ENCODE data around the gene SERPINI2.
"Not testable (repeated sequence)": the region's sequence is repeated elsewhere in the genome, so short reads cannot be mapped to it uniquely, and the experiment has no call there.

SERPINI2 gene

DNA sequence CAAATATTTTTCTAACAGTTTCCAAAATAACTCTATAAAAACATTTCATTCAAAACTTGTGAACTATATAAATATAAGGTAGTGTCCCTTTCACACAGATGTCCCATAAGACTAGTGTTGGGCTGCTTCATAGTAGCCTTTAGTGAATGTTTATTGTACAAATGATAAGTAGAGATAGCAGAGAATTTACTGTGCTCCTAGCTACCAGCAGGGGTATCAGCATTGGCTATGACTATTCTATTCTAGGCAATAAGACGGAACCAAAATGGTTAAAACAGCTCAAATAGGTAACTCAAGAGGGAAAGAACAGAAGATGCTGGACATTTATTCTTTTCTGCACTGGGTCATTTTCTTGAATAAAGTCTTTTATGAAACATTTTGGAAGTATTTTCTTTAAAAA, 22.6 kb downstream of the SERPINI2 start:
- DNase-seq (ENCODE audit: low read depth, low spot score), result no peak
- no peak overlapping the region for H3K27ac ChIP-seq

DNA sequence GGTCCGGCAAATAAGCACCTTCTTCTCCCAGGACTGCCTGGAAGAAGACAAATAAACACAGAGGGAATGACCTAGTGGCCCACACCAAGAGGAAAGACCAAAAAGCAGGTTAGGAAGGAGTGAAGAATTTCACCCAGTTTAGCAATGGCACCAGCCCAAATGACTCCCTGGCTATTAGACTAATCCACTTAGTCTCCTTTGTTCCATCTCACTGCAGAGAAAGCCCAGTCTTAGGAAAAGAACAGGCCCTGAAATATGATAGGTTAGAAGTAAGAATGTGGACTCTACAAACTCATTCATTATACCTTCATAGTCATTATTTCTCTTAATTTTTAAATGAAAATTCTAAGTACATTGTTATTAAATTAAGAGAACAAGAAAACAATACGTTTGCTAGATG, 23.2 kb downstream of the SERPINI2 start:
- no peak overlapping the region for H3K27ac ChIP-seq
- DNase-seq (ENCODE audit: low read depth, low spot score), result no peak

- H3K27ac ChIP-seq, result no peak overlapping the region
- DNase-seq (ENCODE audit: low read depth, low spot score), result no peak
Observed at GRCh38 chr3:167450195-167450594, 23.6 kb downstream of the SERPINI2 start.

GRCh38 chr3:167445491-167445890, 28.4 kb downstream of the SERPINI2 start:
- DNase-seq (ENCODE audit: low read depth, low spot score), result no peak
- H3K27ac ChIP-seq, result no peak overlapping the region

GRCh38 chr3:167441256-167441655, 32.6 kb downstream of the SERPINI2 start:
- DNase-seq (ENCODE audit: low read depth, low spot score), result no peak
- H3K27ac ChIP-seq, result no peak overlapping the region

GRCh38 chr3:167437428-167438139, 36.3 kb downstream of the SERPINI2 start:
- no peak for DNase-seq (ENCODE audit: low read depth, low spot score)
- no peak overlapping the region for H3K27ac ChIP-seq

DNA sequence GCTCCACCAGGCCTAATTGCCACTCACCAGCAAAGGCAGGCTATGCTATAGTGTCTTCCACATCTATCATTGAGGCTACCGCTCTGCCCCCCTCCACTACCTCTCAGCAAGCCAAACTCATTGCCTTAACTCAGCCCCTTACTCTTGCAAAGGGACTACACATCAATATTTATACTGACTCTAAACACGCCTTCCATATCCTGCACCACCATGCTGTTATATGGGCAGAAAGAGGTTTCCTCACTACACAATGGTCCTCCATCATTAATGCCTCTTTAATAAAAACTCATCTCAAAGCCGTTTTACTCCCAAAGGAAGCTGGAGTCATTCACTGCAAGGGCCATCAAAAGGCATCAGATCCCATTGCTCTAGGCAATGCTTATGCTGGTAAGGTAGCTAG, 46.9 kb downstream of the SERPINI2 start:
- DNase-seq (ENCODE audit: low read depth, low spot score); H3K27ac ChIP-seq: not testable (repeated sequence)

GRCh38 chr3:167422396-167422795, 51.4 kb downstream of the SERPINI2 start:
- not testable (repeated sequence) for H3K27ac ChIP-seq; DNase-seq (ENCODE audit: low read depth, low spot score)

- H3K27ac ChIP-seq, result no peak overlapping the region
- no peak for DNase-seq (ENCODE audit: low read depth, low spot score)
Observed at GRCh38 chr3:167409611-167410010, 64.2 kb downstream of the SERPINI2 start.

- no peak overlapping the region for H3K27ac ChIP-seq
- peak; percentile 48 for DNase-seq (ENCODE audit: low read depth, low spot score)
Observed at GRCh38 chr3:167406876-167407492, 66.9 kb downstream of the SERPINI2 start.

GRCh38 chr3:167397826-167398225, 76.0 kb downstream of the SERPINI2 start:
- DNase-seq (ENCODE audit: low read depth, low spot score), result no peak
- no peak overlapping the region for H3K27ac ChIP-seq

DNA sequence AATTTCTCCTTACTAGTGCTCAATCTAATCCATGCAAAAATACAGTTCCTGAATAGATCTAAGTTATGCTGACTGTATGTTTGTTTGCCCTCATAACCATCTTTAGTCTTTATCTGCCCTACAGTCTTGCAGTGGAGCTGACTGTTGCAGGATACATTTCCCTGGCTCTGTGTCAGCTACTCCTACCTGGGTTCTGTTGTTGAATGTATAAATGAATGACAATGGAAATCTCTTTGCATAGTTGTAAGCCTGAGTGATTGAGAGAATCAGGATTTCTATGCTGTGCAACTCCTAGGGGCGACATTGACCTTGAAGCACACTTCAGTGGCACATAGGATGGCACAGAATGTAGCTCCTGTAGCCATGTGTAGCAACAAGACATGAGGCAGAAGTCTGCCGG, 77.8 kb downstream of the SERPINI2 start:
- H3K27ac ChIP-seq, result no peak overlapping the region
- no peak for DNase-seq (ENCODE audit: low read depth, low spot score)

DNA sequence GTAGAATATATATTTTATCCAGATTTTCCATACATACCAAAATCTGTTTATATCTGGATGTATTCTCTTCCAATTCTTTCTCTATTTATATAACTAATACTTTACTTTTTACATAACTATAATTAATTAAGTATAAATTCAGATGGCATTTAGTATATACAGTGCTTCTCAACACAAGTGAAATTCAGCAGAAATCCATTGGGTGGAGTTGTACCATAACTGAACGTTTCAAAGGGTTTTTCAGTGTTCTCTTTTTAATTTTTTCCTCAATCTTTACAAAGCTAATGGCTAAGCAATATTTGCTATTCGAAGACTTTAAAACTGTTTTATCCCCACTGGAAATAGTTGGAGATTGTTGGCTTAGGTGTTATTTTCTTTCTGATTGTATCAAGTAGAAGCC, 79.8 kb downstream of the SERPINI2 start:
- no peak for DNase-seq (ENCODE audit: low read depth, low spot score)
- H3K27ac ChIP-seq, result no peak overlapping the region
